Natural killer cell (primary cell): Measurements from ENCODE around the gene ANKRD11. TPM values are rescaled to one million over a fixed set of nuclear protein-coding genes. Genes with fewer than 3 reads are reported as not detected.

Experiments
- ATAC-seq, 3 donors: fragments of 150-1000 bp in 2 of 3; fragments of 200-7000 bp in 1 of 3; cut with Tn5 transposase; 1 replicate in 1 of 3; 2 replicates in 2 of 3; pipeline ENCODE4 v1.10.0; 2021; ENCODE audit warnings: mild to moderate bottlenecking in 2 of 3, moderate library complexity in 2 of 3
- DNase-seq, 2 donors: peaks; one replicate each; pipeline versions ENCODE4 v3.0.0 to v3.0.0-alpha.2; 2013 to 2021; ENCODE audit warnings: mixed read lengths in 1 of 2
- H3K27ac ChIP-seq: one replicate; pipeline ENCODE4 v1.5.1; 2013; ENCODE audit warnings: mild to moderate bottlenecking, low read length
- H3K27me3 ChIP-seq: one replicate; pipeline ENCODE4 v1.6.1; 2013; ENCODE audit warnings: low read length; ENCODE audit not compliant: control insufficient read depth, insufficient read depth
- H3K36me3 ChIP-seq: one replicate; pipeline ENCODE4 v1.6.1; 2013; ENCODE audit warnings: low read length; ENCODE audit not compliant: control insufficient read depth, insufficient read depth
- H3K4me1 ChIP-seq: one replicate; pipeline ENCODE4 v1.6.1; 2013; ENCODE audit warnings: low read length; ENCODE audit not compliant: control insufficient read depth, insufficient read depth
- H3K4me3 ChIP-seq: one replicate; pipeline ENCODE4 v1.5.1; 2013; ENCODE audit warnings: low read length
- H3K9me3 ChIP-seq: one replicate; pipeline ENCODE4 v1.6.1; 2013; ENCODE audit warnings: low read length; ENCODE audit not compliant: control insufficient read depth, insufficient read depth
- H3K27ac Mint-ChIP-seq, 2 donors: one replicate each; pipeline ENCODE4 v1.8.0; 2022; ENCODE audit warnings: mild to moderate bottlenecking in 2 of 2, mixed read lengths in 2 of 2, moderate library complexity in 1 of 2
- H3K27me3 Mint-ChIP-seq, 2 donors: one replicate each; pipeline ENCODE4 v1.8.0; 2022; ENCODE audit warnings: low read depth in 2 of 2, mixed read lengths in 2 of 2
- H3K36me3 Mint-ChIP-seq: one replicate; pipeline ENCODE4 v1.8.0; 2022; ENCODE audit warnings: mixed read lengths
- H3K4me1 Mint-ChIP-seq, 2 donors: one replicate each; pipeline ENCODE4 v1.8.0; 2022; ENCODE audit warnings: mixed read lengths in 2 of 2
- H3K4me3 Mint-ChIP-seq: one replicate; pipeline ENCODE4 v1.8.0; 2022; ENCODE audit warnings: mild to moderate bottlenecking, moderate library complexity, mixed read lengths
- H3K9me3 Mint-ChIP-seq, 2 donors: one replicate each; pipeline ENCODE4 v1.8.0; 2022; ENCODE audit warnings: mixed read lengths in 2 of 2
- WGBS: methylation state at CpG from one replicate; pipeline ENCODE4 v1.1.7; 2013; ENCODE audit warnings: missing lambda C conversion rate; ENCODE audit not compliant: insufficient coverage; 5-methylcytosine and 5-hydroxymethylcytosine counted together
- intact Hi-C: fragments of 100-400 bp; cut with micrococcal nuclease; formaldehyde crosslinking; loops from one replicate; pipeline ENCODE4 v1.14.2; 2022
- total RNA-seq, 4 donors: library from RNA; stranded (reverse); fragments of 120-200 nt in 1 of 4; gene quantifications; one replicate each; pipeline versions ENCODE4 v1.2.3 to v1.2.4, GENCODE V29; 2013 to 2022
- TF ChIP-seq, protein P1 (sequence below): fragments of 200-600 bp; IDR thresholded peaks from one replicate; pipeline ENCODE4 v1.8.0; 2022; ENCODE audit warnings: antibody characterized with exemption

ANKRD11 gene
- total RNA-seq, 3 donors from 2014 or later (not counting 1 experiment from before 2014, with no cell fraction given): 230 to 299 (median 287) TPM

DNA sequence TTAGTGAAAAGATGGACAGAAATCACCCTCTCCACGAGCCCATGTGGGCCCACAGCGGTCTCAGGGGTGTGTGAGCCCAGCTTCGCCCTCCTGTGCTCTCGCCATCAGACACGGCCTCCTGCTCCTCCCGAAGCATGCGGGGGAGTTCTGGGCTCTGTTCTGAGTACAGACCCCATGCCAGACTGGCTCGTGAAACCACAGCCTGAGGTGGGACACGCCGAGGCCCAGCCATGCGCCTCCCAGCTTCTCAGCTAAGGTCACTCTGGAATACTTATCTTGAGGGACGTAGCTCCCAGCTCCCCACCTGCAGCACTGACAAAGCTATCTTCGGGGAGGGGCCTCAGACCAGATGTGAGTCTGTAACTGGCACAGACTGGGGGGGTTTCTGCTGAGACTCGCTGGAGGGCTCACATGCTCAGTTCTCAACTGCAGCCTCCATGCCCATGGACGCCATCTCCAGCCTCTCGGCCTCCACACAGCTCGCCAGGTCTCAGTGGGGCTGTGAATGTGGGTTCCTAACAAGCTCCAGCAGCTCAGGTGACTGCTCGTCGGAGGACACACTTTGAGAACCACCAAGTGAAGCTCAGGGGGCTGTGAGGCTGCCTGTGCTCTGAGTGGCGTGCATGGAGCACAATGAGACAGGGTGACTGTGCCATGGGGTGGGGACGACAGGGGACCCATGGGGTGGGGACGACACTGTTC is 177.6 kb downstream of the ANKRD11 start:
- H3K9me3 Mint-ChIP-seq: no peaks in the 10 kb centered on the region
- no peaks in the 10 kb centered on the region for H3K36me3 Mint-ChIP-seq
- H3K27me3 ChIP-seq: no peaks in the 10 kb centered on the region
- peak overlapping the region; percentile 62 for H3K4me3 Mint-ChIP-seq
- ATAC-seq: no peak
- H3K27me3 Mint-ChIP-seq: no peaks in the 10 kb centered on the region
- H3K27ac ChIP-seq: no peak overlapping the region
- no peak for DNase-seq
- intact Hi-C loops: loop anchor here (10.0 kb wide), 1 partner anchor 68 kb away; no protein-coding TSS in a partner anchor
- peaks cover 77 to 83% of the 10 kb centered on the region in 2 donors for H3K4me1 Mint-ChIP-seq
- 95% methylated on average over 22 of the region's 22 CpGs for WGBS
- H3K9me3 ChIP-seq: no peaks in the 10 kb centered on the region
- H3K27ac Mint-ChIP-seq: peak overlapping the region; percentile 98
- H3K4me1 ChIP-seq: peaks cover 79% of the 10 kb centered on the region
- TF ChIP-seq, protein P1, sequence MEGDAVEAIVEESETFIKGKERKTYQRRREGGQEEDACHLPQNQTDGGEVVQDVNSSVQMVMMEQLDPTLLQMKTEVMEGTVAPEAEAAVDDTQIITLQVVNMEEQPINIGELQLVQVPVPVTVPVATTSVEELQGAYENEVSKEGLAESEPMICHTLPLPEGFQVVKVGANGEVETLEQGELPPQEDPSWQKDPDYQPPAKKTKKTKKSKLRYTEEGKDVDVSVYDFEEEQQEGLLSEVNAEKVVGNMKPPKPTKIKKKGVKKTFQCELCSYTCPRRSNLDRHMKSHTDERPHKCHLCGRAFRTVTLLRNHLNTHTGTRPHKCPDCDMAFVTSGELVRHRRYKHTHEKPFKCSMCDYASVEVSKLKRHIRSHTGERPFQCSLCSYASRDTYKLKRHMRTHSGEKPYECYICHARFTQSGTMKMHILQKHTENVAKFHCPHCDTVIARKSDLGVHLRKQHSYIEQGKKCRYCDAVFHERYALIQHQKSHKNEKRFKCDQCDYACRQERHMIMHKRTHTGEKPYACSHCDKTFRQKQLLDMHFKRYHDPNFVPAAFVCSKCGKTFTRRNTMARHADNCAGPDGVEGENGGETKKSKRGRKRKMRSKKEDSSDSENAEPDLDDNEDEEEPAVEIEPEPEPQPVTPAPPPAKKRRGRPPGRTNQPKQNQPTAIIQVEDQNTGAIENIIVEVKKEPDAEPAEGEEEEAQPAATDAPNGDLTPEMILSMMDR: no peak
- H3K36me3 ChIP-seq: peaks cover 8% of the 10 kb centered on the region
- no peak overlapping the region for H3K4me3 ChIP-seq

DNA sequence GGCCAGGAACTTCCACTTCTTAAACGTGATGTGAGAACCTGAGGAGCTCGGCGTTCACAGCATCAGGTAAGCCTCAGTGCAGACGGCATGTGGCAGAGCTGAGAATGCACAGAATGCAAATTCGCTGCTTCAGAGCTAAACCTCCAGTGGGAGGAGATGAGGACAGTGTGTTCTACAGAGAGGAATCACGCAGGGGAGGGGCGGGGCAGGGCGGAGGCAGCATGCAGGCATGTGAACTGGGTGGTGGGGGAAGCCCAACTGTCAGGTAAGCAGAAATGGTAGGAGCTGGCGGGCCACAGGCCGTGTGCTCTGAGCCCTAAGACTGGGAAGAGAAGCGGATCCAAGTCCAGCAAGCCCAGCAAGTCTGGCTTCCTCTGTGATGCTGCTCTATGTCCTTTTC is 178.2 kb downstream of the ANKRD11 start:
- intact Hi-C loops: loop anchor here (10.0 kb wide), 1 partner anchor 67 kb away; no protein-coding TSS in a partner anchor
- no peaks in the 10 kb centered on the region for H3K27me3 ChIP-seq
- WGBS: 87% methylated on average over 11 of the region's 11 CpGs
- no peak overlapping the region for H3K4me3 ChIP-seq
- TF ChIP-seq, protein P1: no peak
- Mint-ChIP-seq H3K4me1 (peaks cover 81 to 82% of the 10 kb centered on the region in 2 donors), H3K36me3 (no peaks in the 10 kb centered on the region), H3K27ac (no peak overlapping the region), H3K9me3 (no peaks in the 10 kb centered on the region), H3K27me3 (no peaks in the 10 kb centered on the region), H3K4me3 (no peak overlapping the region)
- peaks cover 8% of the 10 kb centered on the region for H3K36me3 ChIP-seq
- no peak for ATAC-seq
- H3K9me3 ChIP-seq: no peaks in the 10 kb centered on the region
- H3K4me1 ChIP-seq: peaks cover 79% of the 10 kb centered on the region
- no peak overlapping the region for H3K27ac ChIP-seq
- DNase-seq: peak in 1 of 2 donors; percentile 35

DNA sequence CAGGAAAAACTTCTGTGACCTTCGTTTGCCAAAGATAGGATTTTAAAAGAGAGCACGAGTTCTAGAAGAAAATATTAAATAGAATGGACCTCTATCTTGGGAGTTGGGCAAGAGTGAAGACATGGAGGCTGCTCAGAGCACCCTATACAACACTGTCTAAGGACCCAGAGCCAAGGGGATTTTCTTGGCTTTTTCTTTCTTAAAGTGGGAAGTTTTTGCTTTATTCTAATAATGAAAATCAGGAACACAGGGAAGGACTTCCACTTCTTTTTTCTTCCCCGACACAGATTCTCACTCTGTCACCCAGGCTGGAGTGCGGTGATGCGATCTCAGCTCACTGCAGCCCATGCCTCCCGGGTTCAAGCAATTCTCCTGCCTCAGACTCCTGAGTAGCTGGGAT is 178.7 kb downstream of the ANKRD11 start:
- Mint-ChIP-seq H3K4me3 (no peak overlapping the region), H3K36me3 (no peaks in the 10 kb centered on the region), H3K4me1 (peaks cover 79 to 80% of the 10 kb centered on the region in 2 donors), H3K27ac (peak overlapping the region in 1 of 2 donors; percentile 65), H3K27me3 (no peaks in the 10 kb centered on the region), H3K9me3 (no peaks in the 10 kb centered on the region)
- WGBS: 90% methylated on average over 6 of the region's 6 CpGs
- Histone ChIP-seq H3K9me3 (no peaks in the 10 kb centered on the region), H3K4me1 (peaks cover 79% of the 10 kb centered on the region), H3K4me3 (no peak overlapping the region), H3K27ac (no peak overlapping the region), H3K36me3 (peaks cover 8% of the 10 kb centered on the region), H3K27me3 (no peaks in the 10 kb centered on the region)
- intact Hi-C loops: loop anchor here (10.0 kb wide), 1 partner anchor 67 kb away; no protein-coding TSS in a partner anchor
- TF ChIP-seq, protein P1: no peak
- no peak for DNase-seq
- ATAC-seq: no peak
